Activated CD4-positive, alpha-beta memory T cell treated with anti-CD3 and anti-CD28 coated beads, Interleukin-2, amount 10 ng/mL, durations not matched to agents 7 days and 5 days (primary cell): ENCODE measurements around the gene IFT52. TPM values are rescaled to one million over a fixed set of nuclear protein-coding genes. Genes with fewer than 3 reads are reported as not detected.

Experiments used
- CTCF ChIA-PET: fragments of 350-600 bp; sonication (Branson Sonifier 250); formaldehyde crosslinking; loops from one replicate; lab custom pipeline; 2021; ENCODE audit warnings: antibody characterized with exemption, inconsistent platforms; lab: Charles Lee
- POLR2A ChIA-PET: fragments of 350-600 bp; sonication (Branson Sonifier 250); formaldehyde crosslinking; loops from one replicate; lab custom pipeline; 2021; ENCODE audit warnings: antibody characterized with exemption; lab: Charles Lee
- DNase-seq: peaks from one replicate; pipeline ENCODE4 v3.0.0-alpha.2; 2020
- H3K27ac Mint-ChIP-seq: one replicate; pipeline ENCODE4 v1.8.0; 2021; ENCODE audit warnings: mild to moderate bottlenecking, mixed read lengths
- H3K27me3 Mint-ChIP-seq: one replicate; pipeline ENCODE4 v1.8.0; 2021; ENCODE audit warnings: mixed read lengths
- H3K36me3 Mint-ChIP-seq: one replicate; pipeline ENCODE4 v1.8.0; 2021; ENCODE audit warnings: low read depth, mixed read lengths
- H3K4me1 Mint-ChIP-seq: one replicate; pipeline ENCODE4 v1.8.0; 2021; ENCODE audit warnings: mixed read lengths
- H3K4me3 Mint-ChIP-seq: one replicate; pipeline ENCODE4 v1.8.0; 2021; ENCODE audit warnings: mild to moderate bottlenecking, mixed read lengths
- H3K9me3 Mint-ChIP-seq: one replicate; pipeline ENCODE4 v1.8.0; 2021; ENCODE audit warnings: mixed read lengths
- total RNA-seq, 2 experiments: library from RNA; stranded (reverse); gene quantifications; one replicate each; pipeline ENCODE4 v1.2.3, GENCODE V29; 2021

Gene IFT52
- total RNA-seq, 2 experiments from 2014 or later = 13.3 to 15.0 TPM

DNA sequence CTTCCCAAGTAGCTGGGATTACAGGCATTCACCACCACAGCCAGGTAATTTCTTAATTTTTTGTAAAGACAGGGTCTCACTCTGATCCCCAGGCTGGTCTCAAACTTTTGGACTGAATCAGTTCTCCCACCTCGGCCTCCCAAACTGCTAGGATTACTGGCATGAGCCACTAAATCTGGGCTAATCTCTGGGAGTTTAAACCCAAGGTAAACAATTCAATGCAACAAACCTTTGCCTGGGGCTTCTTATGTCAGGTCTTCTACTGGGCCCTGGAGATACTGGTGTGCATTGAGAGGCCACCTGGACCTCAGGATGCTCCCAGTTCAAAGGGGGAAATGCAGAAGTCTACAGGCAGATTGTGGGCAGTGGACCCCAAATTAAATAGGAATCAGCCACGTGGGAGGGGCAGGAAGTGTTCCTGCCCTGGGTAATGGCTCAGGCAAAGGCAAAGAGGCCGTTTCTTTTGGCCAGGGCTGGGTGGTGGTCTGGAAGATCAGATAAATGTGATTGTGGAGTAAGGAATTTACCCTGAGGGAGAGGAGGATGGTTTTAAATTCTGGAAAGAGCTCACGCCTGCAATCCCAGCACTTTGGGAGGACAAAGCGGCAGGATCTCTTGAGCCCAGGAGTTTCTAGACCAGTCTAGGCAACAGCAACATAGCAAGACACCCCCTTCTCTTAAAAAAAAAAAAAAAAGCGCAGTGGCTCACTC is 74.9 kb downstream of the IFT52 start:
- Mint-ChIP-seq H3K9me3 (no peaks in the 10 kb centered on the region), H3K27me3 (peaks cover 11% of the 10 kb centered on the region), H3K4me1 (peaks cover 21% of the 10 kb centered on the region), H3K4me3 (peak overlapping the region; percentile 40), H3K27ac (no peak overlapping the region), H3K36me3 (peaks cover 6% of the 10 kb centered on the region)
- ChIA-PET POLR2A (no interaction called here), CTCF (no interaction called here)
- no peak for DNase-seq

DNA sequence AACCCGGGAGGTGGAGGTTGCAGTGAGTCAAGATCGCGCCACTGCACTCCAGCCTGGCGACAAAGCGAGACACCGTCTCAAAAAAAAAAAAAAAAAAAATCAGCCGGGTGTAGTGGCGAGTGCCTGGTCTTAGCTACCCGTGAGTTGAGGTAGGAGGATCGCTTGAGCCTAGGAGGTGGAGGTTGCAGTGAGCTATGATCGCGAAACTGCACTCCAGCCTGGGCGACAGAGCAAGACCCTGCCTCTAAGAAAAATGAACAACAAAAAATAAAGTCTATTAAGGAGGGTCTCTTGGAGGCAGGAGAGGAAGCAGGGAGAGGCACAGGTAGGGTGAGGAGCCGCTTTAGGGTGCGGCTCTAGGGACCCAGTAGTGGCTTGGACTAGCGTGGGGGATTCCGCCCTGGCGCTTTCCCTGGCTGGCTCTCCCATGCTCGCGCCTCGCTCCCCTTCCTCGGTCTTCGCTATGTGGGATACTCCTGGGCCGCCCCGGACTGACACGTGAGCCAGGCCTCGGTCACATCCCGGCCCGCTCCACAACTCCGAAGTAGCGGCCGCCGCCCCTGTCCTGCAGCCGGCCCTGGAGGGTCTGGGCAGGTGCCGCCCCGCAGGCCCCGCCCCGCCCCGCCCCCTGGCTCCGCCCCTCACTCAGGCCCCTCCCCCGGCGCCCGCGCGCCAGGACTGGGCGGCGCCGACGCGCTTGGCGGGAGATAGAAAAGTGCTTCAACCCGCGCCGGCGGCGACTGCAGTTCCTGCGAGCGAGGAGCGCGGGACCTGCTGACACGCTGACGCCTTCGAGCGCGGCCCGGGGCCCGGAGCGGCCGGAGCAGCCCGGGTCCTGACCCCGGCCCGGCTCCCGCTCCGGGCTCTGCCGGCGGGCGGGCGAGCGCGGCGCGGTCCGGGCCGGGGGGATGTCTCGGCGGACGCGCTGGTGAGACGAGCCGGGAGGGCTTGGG is 75.9 kb downstream of the IFT52 start, which contains the start of gene MYBL2:
TSS of gene MYBL2 (plus strand) at position 739 of the 953 bp plus-strand sequence. CDS start at position 909, 170 bp downstream.
- H3K27me3 Mint-ChIP-seq = peaks cover 11% of the 10 kb centered on the region
- H3K4me3 Mint-ChIP-seq = peak within 1 kb of the TSS; percentile 78
- no peak within 1 kb of the TSS for H3K27ac Mint-ChIP-seq
- ChIA-PET CTCF (no interaction called here), POLR2A (interaction anchor here (0.6 to 2.9 kb wide), 4 partner anchors 76 to 341 kb away, joined by 3 to 31 read pairs (median 3); partner anchors contain the start of genes IFT52 and SRSF6)
- H3K4me1 Mint-ChIP-seq = peaks cover 21% of the 10 kb centered on the region
- no peaks in the 10 kb centered on the region for H3K9me3 Mint-ChIP-seq
- H3K36me3 Mint-ChIP-seq = peaks cover 6% of the 10 kb centered on the region
- DNase-seq = peak; percentile 81

GRCh38 chr20:43667341-43668132 is 76.8 kb downstream of the IFT52 start:
- POLR2A ChIA-PET = interaction anchor here (0.6 to 2.9 kb wide), 7 partner anchors 25 to 340 kb away, joined by 3 to 31 read pairs (median 3); partner anchors contain the start of genes IFT52 and SRSF6
- peak overlapping the region; percentile 78 for H3K4me3 Mint-ChIP-seq

DNA sequence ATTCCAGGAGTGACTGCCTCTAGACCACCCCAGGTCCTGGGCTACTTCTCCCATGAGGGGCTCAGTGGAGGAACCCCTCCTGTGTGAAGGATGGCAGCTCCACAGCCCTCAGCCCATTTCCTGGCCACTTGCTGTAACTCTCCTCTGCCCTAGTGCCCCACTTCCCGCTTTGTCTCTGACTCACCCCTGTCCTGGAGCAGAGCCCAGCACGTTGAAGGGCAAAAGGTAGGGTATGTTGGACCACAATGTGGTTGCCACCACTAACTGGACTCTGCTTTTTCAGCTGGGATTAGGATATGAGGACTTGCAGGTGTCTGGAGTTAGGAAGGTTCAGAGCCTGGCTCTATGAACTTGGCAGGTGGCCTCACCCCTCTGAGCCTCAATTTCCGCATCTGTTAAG is 78.6 kb downstream of the IFT52 start:
- peak overlapping the region; percentile 30 for H3K4me3 Mint-ChIP-seq
- peaks cover 20% of the 10 kb centered on the region for H3K36me3 Mint-ChIP-seq

More at GRCh38 chr20:43667341-43668132, 76.8 kb downstream of the IFT52 start:
- peaks cover 11% of the 10 kb centered on the region for H3K27me3 Mint-ChIP-seq
- CTCF ChIA-PET = interaction anchor here (0.7 kb wide), 1 partner anchor 8 kb away, joined by 3 read pairs; no protein-coding TSS in a partner anchor
- DNase-seq = peak; percentile 28
- no peak overlapping the region for H3K27ac Mint-ChIP-seq
- no peaks in the 10 kb centered on the region for H3K9me3 Mint-ChIP-seq
- H3K4me1 Mint-ChIP-seq = peaks cover 21% of the 10 kb centered on the region
- peaks cover 12% of the 10 kb centered on the region for H3K36me3 Mint-ChIP-seq

DNA sequence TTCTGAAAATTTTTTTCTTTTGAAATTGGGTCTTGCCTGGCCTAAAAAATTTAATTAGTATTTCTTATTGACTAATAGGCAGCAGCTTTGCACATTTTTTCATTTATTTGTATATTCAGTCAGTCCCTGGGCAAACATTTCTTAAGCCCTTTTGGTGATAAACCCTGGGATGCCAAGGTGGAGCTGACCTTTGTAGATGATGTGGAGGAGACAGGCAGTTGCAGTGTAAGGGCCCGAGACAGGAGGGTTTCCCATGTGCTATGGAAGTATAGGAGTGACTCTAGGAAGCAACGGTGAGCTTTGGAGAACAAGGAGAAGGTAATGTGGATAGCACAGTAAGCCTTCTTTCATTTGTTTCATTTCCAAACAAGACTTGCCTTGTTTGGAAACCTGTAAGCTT is 79.7 kb downstream of the IFT52 start:
- H3K27me3 Mint-ChIP-seq = peaks cover 5% of the 10 kb centered on the region
- H3K9me3 Mint-ChIP-seq = no peaks in the 10 kb centered on the region
- no peak overlapping the region for H3K4me3 Mint-ChIP-seq
- POLR2A ChIA-PET = interaction anchor here (1.1 to 2.0 kb wide), 2 partner anchors 80 to 213 kb away, joined by 4 to 7 read pairs; partner anchors contain the start of genes IFT52 and SRSF6
- peaks cover 23% of the 10 kb centered on the region for H3K36me3 Mint-ChIP-seq
- CTCF ChIA-PET = interaction anchor here (1.1 kb wide), 1 partner anchor 132 kb away, joined by 4 read pairs; no protein-coding TSS in a partner anchor
- peaks cover 21% of the 10 kb centered on the region for H3K4me1 Mint-ChIP-seq
- no peak overlapping the region for H3K27ac Mint-ChIP-seq
- DNase-seq = no peak

More for the DNA sequence above, 78.6 kb downstream of the IFT52 start:
- Mint-ChIP-seq H3K27me3 (peaks cover 11% of the 10 kb centered on the region), H3K27ac (no peak overlapping the region), H3K9me3 (no peaks in the 10 kb centered on the region), H3K4me1 (peaks cover 21% of the 10 kb centered on the region)
- no peak for DNase-seq
- ChIA-PET CTCF (no interaction called here), POLR2A (interaction anchor here (0.7 kb wide), 1 partner anchor 155 kb away, joined by 3 read pairs; no protein-coding TSS in a partner anchor)

- H3K36me3 Mint-ChIP-seq = peaks cover 45% of the 10 kb centered on the region
- DNase-seq = no peak
- H3K27ac Mint-ChIP-seq = no peak overlapping the region
- POLR2A ChIA-PET = no interaction called here
- H3K27me3 Mint-ChIP-seq = no peaks in the 10 kb centered on the region
- peaks cover 5% of the 10 kb centered on the region for H3K4me1 Mint-ChIP-seq
- CTCF ChIA-PET = no interaction called here
- H3K9me3 Mint-ChIP-seq = no peaks in the 10 kb centered on the region
- H3K4me3 Mint-ChIP-seq = no peak overlapping the region
These were observed 85.6 kb downstream of the IFT52 start for GRCh38 chr20:43676368-43676767.

GRCh38 chr20:43680981-43681380 is 90.2 kb downstream of the IFT52 start:
- Mint-ChIP-seq H3K9me3 (no peaks in the 10 kb centered on the region), H3K27ac (no peak overlapping the region), H3K27me3 (no peaks in the 10 kb centered on the region), H3K36me3 (peaks cover 26% of the 10 kb centered on the region), H3K4me3 (no peak overlapping the region), H3K4me1 (peaks cover 5% of the 10 kb centered on the region)
- CTCF ChIA-PET = interaction anchor here (1.7 kb wide), 1 partner anchor 11 kb away, joined by 3 read pairs; no protein-coding TSS in a partner anchor
- DNase-seq = no peak
- POLR2A ChIA-PET = interaction anchor here (1.6 kb wide), 1 partner anchor 224 kb away, joined by 5 read pairs; the partner anchor contains the start of gene SRSF6

DNA sequence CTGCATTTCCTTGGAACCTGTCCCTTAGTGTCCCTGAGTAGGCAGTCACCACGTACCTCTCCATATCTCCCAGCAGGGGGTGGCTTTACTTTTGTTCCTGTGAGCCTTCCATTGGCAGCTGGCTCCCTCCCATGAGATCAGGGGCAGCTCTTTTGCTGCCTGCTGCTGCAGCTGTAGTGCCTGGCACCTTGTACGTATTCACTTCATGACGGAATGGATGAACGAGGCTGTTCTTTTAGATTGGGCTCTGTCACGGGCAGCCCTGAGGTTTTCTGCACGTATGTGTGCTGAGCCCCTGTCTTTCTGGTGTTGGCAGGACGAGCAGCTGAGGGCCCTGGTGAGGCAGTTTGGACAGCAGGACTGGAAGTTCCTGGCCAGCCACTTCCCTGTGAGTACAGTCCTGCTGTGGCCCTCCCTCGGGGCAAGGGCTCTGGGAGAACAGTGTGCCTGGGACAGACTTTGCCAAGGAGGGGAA is 90.8 kb downstream of the IFT52 start:
- DNase-seq = no peak
- peaks cover 2% of the 10 kb centered on the region for H3K4me1 Mint-ChIP-seq
- peaks cover 27% of the 10 kb centered on the region for H3K36me3 Mint-ChIP-seq
- H3K27ac Mint-ChIP-seq = no peak overlapping the region
- H3K9me3 Mint-ChIP-seq = no peaks in the 10 kb centered on the region
- no peak overlapping the region for H3K4me3 Mint-ChIP-seq
- ChIA-PET CTCF (interaction anchor here (1.7 kb wide), 1 partner anchor 10 kb away, joined by 3 read pairs; no protein-coding TSS in a partner anchor), POLR2A (interaction anchor here (1.6 kb wide), 1 partner anchor 224 kb away, joined by 5 read pairs; the partner anchor contains the start of gene SRSF6)
- no peaks in the 10 kb centered on the region for H3K27me3 Mint-ChIP-seq

DNA sequence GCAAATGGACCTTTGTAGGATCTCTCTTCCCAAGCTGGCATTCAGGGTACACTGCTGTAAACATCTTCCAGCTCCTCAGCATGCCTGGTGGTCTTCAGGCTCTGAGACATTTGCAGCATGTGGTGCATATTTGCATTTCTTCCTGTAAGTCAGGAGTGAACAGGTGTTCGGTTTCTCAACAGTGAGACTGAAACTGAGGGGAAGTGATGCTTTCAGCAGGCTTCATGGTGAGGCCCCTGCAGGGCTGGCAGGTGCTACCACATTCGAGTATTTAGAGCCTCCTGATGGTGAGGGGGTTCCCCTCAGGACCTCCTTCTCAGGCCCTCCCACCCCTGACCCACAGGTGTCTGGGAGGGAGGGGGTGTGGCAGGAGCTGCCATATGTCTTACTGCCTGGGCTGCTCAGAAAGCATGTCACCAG is 91.3 kb downstream of the IFT52 start:
- peak overlapping the region; percentile 52 for H3K27ac Mint-ChIP-seq
- no peaks in the 10 kb centered on the region for H3K27me3 Mint-ChIP-seq
- ChIA-PET POLR2A (interaction anchor here (1.6 kb wide), 1 partner anchor 225 kb away, joined by 5 read pairs; the partner anchor contains the start of gene SRSF6), CTCF (interaction anchor here (1.7 kb wide), 1 partner anchor 10 kb away, joined by 3 read pairs; no protein-coding TSS in a partner anchor)
- DNase-seq = no peak
- peaks cover 2% of the 10 kb centered on the region for H3K4me1 Mint-ChIP-seq
- no peak overlapping the region for H3K4me3 Mint-ChIP-seq
- peaks cover 25% of the 10 kb centered on the region for H3K36me3 Mint-ChIP-seq
- H3K9me3 Mint-ChIP-seq = no peaks in the 10 kb centered on the region

DNA sequence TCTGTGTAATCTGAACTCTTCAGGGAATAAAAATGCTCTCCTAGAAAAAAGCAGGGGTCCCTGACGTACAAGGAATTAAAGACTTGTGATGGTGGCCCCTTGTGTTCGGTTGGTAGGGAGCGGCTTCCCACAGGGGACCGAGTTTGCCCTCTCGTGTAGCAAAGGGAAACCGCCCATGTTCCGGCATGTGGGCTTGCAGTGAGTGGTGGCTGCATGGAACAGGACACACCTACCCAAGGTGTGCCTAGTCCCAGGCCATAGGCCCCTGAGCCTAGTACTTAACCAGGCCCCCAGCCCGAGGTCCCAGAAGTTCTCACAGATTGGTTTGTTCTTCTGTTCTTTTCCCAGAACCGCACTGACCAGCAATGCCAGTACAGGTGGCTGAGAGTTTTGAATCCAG is 91.7 kb downstream of the IFT52 start:
- peaks cover 2% of the 10 kb centered on the region for H3K4me1 Mint-ChIP-seq
- CTCF ChIA-PET = no interaction called here

DNA sequence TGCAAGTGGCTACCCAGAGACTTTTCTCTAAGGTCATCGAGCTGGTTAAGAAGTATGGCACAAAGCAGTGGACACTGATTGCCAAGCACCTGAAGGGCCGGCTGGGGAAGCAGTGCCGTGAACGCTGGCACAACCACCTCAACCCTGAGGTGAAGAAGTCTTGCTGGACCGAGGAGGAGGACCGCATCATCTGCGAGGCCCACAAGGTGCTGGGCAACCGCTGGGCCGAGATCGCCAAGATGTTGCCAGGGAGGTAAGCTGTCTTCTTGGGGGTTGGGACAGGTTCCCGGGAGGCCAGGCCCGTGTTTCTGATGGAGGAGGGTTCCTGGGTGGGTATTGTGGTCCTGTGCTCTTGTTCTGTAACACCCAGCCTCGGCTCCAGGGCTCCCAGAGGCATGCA is 96.1 kb downstream of the IFT52 start:
- no peak overlapping the region for H3K27ac Mint-ChIP-seq
- CTCF ChIA-PET = no interaction called here
- H3K27me3 Mint-ChIP-seq = no peaks in the 10 kb centered on the region

More for the DNA sequence above, 91.7 kb downstream of the IFT52 start:
- no peak overlapping the region for H3K4me3 Mint-ChIP-seq
- no peak overlapping the region for H3K27ac Mint-ChIP-seq
- POLR2A ChIA-PET = no interaction called here
- DNase-seq = no peak
- peaks cover 22% of the 10 kb centered on the region for H3K36me3 Mint-ChIP-seq
- no peaks in the 10 kb centered on the region for H3K27me3 Mint-ChIP-seq
- H3K9me3 Mint-ChIP-seq = no peaks in the 10 kb centered on the region

More for the DNA sequence above, 96.1 kb downstream of the IFT52 start:
- Mint-ChIP-seq H3K9me3 (no peaks in the 10 kb centered on the region), H3K36me3 (peaks cover 9% of the 10 kb centered on the region), H3K4me3 (no peak overlapping the region), H3K4me1 (no peaks in the 10 kb centered on the region)
- no peak for DNase-seq
- POLR2A ChIA-PET = no interaction called here
